ENCODE measurements around the gene PIGW. TPM values are rescaled to one million over a fixed set of nuclear protein-coding genes. Genes with fewer than 3 reads are reported as not detected.

PIGW gene
- total and polyA plus RNA-seq, 9 of the 15 experiments (the other 6 are each of a cell fraction or from before 2014, with no cell fraction given), result 9.5 to 33.9 (median 21.2) TPM

DNA sequence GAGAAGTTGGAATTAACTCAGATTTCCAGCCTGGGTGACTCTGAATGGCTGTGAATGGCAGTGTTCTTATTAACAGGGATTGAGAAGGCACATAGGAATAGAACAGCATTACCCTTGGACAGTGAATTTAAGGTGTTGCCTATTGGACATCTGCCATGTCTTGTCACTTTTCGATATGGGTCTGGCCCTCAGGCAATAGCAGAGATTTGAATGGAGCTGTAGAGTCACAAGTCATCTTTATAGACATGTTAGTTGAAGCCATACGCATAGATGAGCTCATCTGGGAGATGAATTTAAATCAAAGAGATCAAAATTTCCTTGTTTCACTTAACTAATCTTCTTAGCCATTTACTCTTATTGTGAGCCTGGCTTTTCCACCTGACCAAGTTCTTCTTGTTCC lies 42.0 kb downstream of the PIGW start:
- in situ Hi-C loops (cut with MboI), result no loop called here
- Histone ChIP-seq H3K79me2 (ENCODE audit: control insufficient read depth, insufficient read depth, low read length) (peaks cover 25% of the 10 kb centered on the region), H3K9me1 (ENCODE audit: control insufficient read depth, insufficient read depth, low read length) (no peaks in the 10 kb centered on the region), H3K36me3 (ENCODE audit: control insufficient read depth, insufficient read depth, low read length) (peaks cover 79% of the 10 kb centered on the region), H3K9me3 (replicated peaks; ENCODE audit: control insufficient read depth, insufficient read depth, low read depth, low read length) (no peaks in the 10 kb centered on the region), H3K9ac (ENCODE audit: insufficient read depth in 1 of 2, low read depth in 2 of 2, low read length in 2 of 2) (no peak overlapping the region), H2AFZ (ENCODE audit: low read depth, low read length) (no peak overlapping the region), H3K27me3 (ENCODE audit: control insufficient read depth in 2 of 2, insufficient read depth in 2 of 2, low read length in 2 of 2) (no peaks in the 10 kb centered on the region), H3K27ac (ENCODE audit: extremely low read depth, low read depth, low read length) (no peak overlapping the region), H4K20me1 (replicated peaks; ENCODE audit: control insufficient read depth, insufficient read depth, low read length) (no peaks in the 10 kb centered on the region), H3K4me2 (ENCODE audit: insufficient read depth, low read length) (no peak overlapping the region), H3K4me3 (no peak overlapping the region), H3K4me1 (replicated peaks in 1 of 2; ENCODE audit: control insufficient read depth in 2 of 2, insufficient read depth in 2 of 2, low read length in 2 of 2) (peaks cover 0 to 6% of the 10 kb centered on the region in 2 experiments; a peak in 2 of 5 replicates)
- no peak for ATAC-seq
- no TSS peak for BruUV-seq (replicated peaks)
- ChIA-PET CTCF (ENCODE audit: low intra/inter-chr PET ratio) (no interaction called here), POLR2A (interaction anchor here (0.6 kb wide), 1 partner anchor 19 kb away, joined by 3 read pairs; no protein-coding TSS in a partner anchor)
- 79% methylated on average over 2 of the region's 2 CpGs for WGBS (ENCODE audit: insufficient coverage, low coverage, missing lambda C conversion rate)
- intact Hi-C loops (cut with micrococcal nuclease), result no loop called here
- no peak for DNase-seq (ENCODE audit: extremely low read depth in 1 of 4, low spot score in 3 of 4)
- TF ChIP-seq NR2C2 (CRISPR knock-in tag; IDR thresholded peaks at IDR 0.05) (no peak), NR2C2 (tag; IDR thresholded peaks at IDR 0.05) (no peak), E2F5 (CRISPR knock-in tag; IDR thresholded peaks at IDR 0.05) (no peak), ZNF76 (CRISPR knock-in tag; IDR thresholded peaks at IDR 0.05; ENCODE audit: borderline replicate concordance) (no peak), ZBED1 (IDR thresholded peaks at IDR 0.05) (no peak), ZFP1 (CRISPR knock-in tag; IDR thresholded peaks at IDR 0.05) (no peak), ZNF511 (CRISPR knock-in tag; IDR thresholded peaks at IDR 0.05) (no peak), MTA3 (IDR thresholded peaks at IDR 0.05; ENCODE audit: borderline replicate concordance) (no peak), TEAD1 (CRISPR knock-in tag; IDR thresholded peaks at IDR 0.05) (no peak), NFIC (IDR thresholded peaks at IDR 0.05) (no peak), CXXC5 (CRISPR knock-in tag; IDR thresholded peaks at IDR 0.05) (no peak), MBD2 (IDR thresholded peaks at IDR 0.05; ENCODE audit: borderline replicate concordance, low read depth) (no peak), SAFB (IDR thresholded peaks at IDR 0.05; ENCODE audit: borderline replicate concordance, low read depth, low read length) (no peak), ETV6 (IDR thresholded peaks at IDR 0.05; ENCODE audit: borderline replicate concordance in 1 of 2, low read depth in 2 of 2, low read length in 1 of 2) (no peak), ETV6 (CRISPR knock-in tag; IDR thresholded peaks at IDR 0.05; ENCODE audit: borderline replicate concordance) (no peak), ZMIZ1 (IDR thresholded peaks at IDR 0.05; ENCODE audit: low read depth in 2 of 2, low read length in 2 of 2) (no peak), GATAD2B (IDR thresholded peaks at IDR 0.05; ENCODE audit: borderline replicate concordance) (no peak)
- TF ChIP-seq, protein P1, sequence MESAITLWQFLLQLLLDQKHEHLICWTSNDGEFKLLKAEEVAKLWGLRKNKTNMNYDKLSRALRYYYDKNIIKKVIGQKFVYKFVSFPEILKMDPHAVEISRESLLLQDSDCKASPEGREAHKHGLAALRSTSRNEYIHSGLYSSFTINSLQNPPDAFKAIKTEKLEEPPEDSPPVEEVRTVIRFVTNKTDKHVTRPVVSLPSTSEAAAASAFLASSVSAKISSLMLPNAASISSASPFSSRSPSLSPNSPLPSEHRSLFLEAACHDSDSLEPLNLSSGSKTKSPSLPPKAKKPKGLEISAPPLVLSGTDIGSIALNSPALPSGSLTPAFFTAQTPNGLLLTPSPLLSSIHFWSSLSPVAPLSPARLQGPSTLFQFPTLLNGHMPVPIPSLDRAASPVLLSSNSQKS (CRISPR knock-in tag; IDR thresholded peaks at IDR 0.05), result no peak
- FAIRE-seq, result no peak
